Limb (tissue), 2 donors: ENCODE data around the gene SDR39U1.

Experiments
- DNase-seq, 2 donors: peaks; one replicate each; pipeline ENCODE4 v3.0.0-alpha.2; 2016; ENCODE audit errors: extremely low spot score in 2 of 2

Gene SDR39U1

DNA sequence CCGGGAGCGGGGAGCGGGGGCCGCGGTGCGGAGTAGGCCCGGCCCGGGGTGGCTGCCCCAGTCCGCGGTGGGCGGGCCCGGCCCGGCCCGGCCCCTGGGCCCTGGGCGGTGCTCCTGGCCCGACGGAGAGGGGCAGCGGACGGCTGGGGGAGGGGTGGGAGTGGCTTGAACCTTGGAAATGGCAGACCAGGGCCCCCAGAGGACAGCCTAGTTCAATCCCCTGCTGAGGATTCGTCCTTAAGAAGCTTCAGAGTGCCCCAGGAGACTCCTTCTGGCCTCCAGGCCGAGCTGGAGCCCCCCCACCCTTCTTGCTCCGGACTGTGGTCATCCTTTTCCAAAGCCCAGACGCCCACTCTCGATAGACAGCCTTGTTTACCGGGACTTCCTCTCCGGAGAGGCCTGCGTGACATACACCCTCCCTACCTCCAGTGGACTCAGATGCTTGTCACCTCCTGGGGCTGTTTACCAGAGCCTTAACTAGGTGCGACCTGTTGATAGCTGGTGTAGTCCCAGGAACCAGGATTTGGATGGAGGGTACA is 12.4 kb downstream of the SDR39U1 start:
- peak; percentile 72 to 88 for DNase-seq

DNA sequence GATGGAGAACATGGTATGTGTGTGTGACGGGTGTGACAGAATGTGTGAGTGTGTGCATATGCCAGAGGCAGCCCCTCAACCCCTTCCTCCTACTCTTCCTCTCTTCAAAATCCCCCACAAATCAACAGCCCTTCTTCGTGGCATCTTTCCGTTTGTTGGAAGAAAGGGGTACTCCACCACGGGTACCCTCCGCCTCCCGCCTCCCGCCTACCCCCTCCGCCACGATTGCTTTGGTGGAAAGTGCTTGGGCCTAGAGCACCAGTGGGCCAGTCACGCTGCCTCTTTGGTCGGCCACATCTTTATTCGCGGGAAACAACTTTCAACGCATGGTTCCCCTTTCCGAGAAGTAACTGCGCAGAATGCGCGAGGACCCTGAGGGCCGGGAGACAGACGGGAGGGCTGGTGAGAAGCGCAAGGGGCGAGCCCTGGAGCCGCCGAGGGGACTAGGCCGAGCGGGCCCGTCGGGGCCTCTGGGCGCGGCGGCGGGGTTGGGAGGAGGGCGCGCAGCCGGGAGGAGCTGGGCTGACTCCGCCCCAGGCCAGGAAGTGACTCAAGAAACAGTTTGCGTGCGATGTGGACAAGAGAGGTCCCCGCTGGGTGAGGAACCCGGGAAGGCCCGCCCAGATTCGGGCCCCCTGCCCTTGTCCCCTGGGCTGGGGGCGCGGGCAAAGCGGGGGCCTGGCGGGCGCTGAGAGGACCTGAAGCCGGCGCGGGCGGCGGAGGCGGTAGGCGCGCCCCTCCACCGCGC is 13.0 kb downstream of the SDR39U1 start, which contains the start of the genes CBLN3 and KHNYN:
TSS of gene CBLN3 (minus strand) at position 274 of the 748 bp plus-strand sequence. CDS start 614 bp downstream, outside the sequence.
TSS of gene KHNYN (plus strand) at position 560 of the 748 bp plus-strand sequence. CDS start 777 bp downstream, outside the sequence.
- peak; percentile 89 for DNase-seq

DNA sequence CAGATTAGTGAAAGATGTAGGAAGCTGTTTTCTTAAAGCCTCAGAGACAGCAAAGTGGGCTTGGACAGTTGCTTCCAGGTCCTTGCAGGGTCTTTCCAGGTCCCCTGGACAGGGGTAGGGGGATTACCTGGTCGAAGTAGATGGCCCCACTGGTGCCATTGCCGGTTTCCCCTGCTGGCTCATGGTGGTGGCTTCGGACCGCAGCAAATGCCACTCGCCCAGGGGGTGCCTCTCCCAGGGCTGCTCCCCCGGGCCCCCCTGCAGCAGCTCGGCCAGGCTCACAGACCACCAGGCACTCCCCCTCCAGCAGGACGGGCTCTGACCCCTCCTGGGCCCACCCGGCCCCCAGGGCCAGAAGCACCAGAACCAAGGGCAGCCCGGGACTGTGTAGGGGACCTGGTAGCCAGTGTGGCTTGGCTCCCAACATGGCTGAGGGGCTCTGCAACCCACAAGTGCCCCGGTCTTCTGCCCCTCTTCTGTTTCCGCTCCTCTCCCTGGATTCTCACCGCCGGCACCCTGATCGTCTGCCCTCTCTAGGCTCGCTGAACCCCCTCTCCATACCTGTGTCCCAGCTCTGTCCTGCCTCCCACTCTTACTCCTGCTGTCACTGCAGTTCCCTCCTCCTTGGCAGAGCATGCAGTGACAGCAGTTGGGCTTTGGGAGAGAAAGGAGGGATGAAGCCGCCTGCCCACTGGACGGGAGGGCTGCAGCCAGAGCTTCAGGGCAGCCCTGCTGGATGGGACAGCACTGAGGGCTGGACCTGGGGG is 13.8 kb downstream of the SDR39U1 start:
- no peak for DNase-seq

DNA sequence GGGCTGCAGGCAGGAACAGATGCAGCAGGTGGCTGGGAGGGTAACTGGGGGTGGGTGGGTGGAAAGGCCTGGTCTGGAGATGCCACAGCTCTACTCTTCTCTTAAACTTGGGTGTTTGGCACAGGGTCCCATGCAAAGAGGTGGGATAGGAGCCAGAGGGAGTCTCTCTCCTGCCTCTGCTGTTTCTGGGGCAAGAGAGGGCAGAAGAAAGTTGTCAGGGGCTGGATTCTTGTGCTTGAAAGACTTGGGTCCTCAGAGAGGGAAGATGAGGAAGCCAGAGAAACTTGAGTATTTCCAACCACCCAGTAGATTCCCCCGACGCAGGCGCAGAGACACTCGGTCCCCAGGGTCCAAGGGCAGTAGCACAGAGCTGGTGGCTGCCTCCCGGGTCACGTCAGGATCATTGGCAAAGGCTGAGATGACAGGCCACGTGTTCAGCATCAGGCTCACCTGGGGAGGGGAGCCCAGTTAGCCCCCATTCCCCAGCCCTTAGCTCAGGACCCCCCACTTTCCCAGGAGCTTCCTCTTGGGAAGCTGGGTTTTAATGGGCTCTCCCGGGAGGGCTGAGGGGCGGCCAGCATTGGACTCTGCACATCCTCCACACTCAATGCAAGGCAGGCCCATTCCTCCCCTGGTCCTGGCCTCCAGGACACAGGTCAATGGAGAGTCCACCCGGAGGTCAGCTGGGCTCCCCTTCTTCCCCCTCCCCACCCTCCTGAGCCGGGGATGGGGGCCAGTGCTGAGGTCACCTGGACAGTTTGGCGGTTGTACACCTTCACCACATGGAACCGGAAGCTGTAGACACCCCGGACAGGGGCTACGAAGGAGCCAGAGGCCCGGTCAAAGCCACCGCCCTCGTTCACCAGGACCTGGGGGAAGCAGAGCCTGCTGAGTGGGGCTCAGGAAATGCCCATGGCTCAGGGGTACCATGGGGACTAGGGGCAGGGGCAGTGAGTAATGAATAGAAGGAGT is 14.8 kb downstream of the SDR39U1 start:
- DNase-seq: no peak

DNA sequence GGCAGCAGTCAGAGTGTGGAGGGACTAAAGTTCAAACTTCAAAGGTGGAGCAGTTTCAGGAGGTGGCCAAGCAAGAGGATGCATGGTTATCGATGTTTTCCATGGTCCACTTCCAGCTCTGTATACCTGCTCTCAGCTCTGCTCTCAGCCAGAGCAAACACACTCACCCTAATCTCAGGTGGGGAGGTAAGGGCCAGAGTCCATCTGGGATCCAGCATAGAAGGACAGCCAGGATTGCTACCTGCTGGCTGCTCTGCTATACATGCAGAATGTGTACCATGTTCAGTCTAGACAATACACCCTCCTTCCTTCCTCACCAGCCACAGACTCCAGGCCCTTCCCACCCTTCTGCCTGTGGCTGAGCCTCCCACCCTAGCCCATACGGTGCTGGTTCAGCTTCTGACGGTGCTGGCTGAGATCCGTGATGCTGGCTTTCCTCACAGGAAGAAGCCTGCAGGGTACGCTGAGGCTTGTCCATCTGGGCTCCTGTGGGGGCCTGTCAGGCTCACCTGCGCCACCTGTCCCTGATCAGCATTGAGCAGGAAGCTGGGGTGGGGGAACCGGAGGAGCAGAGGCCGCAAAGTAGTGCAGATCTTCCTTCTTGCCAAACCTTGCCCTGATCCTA is 15.6 kb downstream of the SDR39U1 start:
- DNase-seq: no peak

DNA sequence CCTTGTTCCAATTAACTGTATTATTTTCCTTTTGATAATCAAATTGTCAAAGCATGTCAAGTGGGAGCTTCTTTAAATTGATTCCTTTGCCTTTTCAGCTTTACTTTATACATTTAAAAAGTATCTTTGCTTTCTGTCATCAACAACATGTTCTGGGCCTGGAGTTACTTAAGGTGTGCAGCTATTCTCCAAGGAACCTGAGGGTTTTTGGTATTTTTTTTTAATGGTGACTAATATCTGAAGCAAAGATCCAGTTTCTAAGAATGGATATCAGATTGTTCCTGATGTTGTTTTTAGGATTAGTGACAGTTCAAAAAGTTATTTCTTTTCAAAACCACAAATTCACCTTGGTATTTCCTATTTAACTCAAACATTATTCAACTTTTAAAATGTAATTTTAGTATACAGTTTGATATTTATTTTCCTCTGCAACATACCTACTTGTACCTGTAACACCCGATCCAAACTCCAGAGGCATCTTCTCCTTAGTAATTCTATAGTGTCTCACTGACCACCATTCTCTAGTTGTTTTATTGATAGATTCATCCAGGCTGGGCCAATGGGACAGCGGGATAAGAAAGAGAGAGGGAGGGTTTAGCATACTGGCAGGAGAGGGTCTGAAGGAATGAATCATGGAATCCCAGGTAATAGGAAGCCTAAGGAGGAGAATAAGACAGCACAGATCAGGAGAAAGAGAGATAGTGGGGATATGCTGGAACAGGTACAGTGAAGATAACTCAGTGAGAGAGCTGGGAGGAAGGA is 16.2 kb downstream of the SDR39U1 start:
- no peak for DNase-seq

DNA sequence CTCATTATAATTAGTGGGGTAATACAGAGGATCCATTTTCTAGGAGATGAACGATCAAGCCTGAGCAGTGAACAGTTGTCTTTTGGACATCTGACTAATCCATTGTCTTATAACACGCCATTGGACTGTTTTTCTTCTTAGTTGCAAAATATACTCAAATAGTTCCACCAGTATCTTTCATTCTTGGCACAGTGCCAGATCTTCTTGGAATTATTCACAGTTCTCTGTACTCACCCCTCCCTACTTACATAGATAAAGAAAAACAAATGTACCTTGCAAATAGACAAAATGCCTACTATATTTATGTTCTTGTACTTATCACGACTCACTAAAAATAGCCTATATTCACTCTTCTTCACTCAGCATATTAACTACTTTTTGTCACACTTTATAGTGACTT is 16.9 kb downstream of the SDR39U1 start:
- DNase-seq: peak in 1 of 2 donors; percentile 35

DNA sequence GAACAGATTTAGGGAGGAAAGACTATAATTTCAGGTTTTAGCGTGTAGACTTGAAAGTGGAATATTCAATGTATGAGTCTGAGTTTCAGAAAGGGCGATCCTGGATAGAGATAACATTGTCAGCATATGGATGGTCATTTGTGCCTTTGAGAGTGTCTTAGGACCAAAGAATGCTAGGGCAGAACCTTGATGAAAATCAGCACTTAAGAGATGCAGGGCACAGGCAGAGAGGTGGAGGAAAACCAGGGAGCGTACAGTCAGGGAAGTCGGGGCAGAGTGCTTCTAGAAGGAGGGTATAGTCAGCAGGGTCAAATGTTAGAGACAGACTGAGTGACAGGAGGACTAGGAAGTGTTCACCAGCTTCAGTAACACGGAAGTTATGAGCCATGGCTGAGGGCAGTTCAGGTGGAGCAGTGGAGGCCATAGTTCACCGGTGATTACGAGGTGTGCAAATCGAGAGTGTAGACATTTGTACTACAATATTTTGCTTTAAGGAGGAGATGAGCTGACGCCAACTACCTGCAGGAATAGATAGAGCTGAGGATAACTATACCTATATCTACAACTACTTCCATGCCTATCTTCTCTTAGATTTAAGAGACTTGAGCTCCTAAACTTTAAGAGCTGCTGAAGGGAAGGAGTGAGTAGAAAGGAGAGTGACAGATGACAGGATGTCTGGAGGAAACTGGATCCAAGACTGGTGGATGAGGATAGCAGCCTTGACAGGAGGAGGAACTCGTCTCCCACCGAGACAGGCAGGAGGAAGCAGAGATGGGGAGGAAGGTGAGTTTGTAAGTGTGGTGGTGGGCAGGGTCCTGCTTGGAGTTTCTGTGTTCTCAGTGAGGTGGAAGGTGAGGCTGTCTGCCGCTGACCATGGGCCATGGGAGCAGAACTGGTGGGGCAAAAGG is 19.6 kb downstream of the SDR39U1 start:
- DNase-seq: no peak

DNA sequence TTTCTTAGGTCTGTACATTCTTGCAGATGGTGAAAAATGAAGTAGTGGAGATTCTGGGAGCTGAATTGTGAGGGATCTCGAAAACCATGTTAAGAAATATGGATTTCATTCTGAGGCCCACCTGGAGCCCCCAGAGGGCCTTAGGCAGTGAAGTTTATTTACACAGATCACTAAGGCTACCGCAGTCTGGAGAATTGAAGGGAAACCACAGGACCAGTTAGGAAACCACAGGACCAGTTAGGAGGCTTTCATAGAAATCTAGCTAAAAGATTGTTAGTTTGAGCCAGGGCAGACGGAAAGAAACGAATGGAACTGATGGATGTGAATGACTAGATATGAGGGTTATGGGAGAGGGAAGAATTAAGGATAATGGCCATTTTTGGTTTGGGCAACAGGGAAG is 20.3 kb downstream of the SDR39U1 start:
- DNase-seq: no peak

DNA sequence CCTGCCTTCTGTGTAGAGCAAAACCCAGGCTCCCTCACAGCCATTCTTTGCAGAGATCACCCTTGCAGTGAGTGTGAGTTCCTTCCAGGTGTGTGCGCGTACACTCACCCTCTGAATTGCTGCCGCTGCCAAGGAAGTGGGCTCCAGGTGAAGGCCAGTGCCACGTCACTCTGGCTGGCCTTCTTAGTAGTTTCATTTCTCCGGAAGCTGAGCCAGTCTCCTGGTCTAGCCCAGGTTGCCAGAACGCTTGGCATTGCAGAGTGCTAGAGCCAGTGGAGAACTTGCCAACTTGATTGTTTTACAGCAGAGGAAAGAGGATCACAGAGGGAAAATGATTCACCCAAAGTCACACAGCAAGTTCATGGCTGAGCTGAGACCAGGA is 24.1 kb downstream of the SDR39U1 start:
- no peak for DNase-seq

DNA sequence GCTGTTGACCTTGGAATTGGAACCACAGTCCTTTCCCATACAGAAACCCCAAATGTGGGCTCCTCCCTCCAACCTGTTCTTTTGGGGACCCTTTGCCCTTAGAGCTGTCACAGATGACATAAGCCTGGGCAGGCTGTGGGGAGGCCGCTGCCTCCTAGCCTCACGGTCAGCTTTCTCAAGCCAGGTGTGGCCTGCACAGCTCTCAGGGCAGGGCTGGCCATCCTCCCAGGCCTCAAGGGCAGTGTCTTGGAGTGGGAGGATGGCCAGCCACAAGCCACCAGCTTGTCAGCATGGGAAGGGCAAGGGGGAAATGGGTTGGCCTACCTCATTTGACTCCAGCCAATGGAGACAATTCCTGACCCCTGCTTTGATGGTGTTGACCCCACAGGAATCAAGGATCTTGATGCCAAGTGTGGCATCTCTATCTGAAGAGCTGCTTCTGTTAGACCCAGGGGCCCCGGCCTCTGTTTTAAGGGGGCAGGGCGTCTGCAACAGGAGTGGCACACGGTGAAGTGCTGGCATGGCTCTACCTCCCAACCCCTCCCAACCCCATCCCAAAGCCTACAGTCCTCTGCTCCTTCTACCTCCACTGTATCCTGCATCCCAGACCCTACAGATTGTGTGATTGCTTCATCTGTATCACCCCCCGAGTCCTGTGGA is 24.6 kb downstream of the SDR39U1 start:
- DNase-seq: no peak

DNA sequence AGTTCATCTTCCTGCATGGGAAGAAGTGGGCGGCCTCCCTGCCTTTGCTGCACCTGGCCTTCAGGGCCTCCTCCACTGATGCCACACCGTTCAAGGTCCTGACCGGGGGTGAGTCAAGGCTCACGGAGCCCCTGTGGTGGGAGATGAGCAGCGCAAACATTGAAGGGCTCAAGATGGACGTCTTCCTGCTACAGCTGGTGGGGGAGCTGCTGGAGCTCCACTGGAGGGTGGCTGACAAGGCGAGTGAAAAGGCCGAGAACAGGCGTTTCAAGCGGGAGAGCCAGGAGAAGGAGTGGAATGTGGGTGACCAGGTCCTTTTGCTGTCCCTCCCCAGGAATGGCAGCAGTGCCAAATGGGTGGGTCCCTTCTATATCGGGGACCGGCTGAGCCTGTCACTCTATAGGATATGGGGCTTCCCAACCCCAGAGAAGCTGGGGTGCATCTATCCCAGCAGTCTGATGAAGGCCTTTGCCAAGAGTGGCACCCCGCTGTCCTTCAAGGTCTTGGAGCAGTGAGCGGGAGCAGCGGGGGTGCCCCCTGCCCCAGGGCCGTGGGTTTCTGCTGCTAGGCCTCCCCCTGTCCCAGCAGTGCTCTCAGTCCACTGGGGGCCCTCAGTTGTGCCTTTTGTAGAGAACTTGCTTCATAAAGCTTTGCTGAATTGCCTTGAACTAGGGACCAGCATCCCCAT is 25.5 kb downstream of the SDR39U1 start:
- DNase-seq: no peak

DNA sequence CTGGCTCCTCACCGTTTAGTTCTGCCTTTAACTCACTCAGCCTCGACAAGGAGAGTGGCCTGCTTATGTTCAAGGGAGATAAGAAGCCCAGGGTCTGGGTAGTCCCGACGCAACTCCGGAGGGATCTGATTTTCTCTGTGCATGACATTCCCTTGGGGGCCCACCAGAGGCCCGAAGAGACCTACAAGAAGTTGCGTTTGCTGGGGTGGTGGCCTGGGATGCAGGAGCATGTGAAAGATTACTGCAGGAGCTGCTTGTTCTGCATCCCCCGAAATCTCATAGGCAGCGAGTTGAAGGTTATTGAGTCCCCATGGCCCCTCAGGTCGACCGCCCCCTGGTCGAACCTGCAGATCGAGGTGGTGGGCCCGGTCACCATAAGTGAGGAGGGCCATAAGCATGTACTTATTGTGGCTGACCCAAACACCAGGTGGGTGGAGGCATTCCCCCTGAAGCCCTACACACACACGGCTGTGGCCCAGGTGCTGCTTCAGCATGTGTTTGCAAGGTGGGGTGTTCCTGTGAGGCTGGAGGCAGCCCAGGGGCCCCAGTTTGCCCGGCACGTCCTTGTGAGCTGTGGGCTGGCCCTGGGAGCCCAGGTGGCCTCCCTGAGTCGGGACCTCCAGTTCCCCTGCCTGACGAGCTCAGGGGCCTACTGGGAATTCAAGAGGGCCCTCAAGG is 26.2 kb downstream of the SDR39U1 start:
- no peak for DNase-seq

DNA sequence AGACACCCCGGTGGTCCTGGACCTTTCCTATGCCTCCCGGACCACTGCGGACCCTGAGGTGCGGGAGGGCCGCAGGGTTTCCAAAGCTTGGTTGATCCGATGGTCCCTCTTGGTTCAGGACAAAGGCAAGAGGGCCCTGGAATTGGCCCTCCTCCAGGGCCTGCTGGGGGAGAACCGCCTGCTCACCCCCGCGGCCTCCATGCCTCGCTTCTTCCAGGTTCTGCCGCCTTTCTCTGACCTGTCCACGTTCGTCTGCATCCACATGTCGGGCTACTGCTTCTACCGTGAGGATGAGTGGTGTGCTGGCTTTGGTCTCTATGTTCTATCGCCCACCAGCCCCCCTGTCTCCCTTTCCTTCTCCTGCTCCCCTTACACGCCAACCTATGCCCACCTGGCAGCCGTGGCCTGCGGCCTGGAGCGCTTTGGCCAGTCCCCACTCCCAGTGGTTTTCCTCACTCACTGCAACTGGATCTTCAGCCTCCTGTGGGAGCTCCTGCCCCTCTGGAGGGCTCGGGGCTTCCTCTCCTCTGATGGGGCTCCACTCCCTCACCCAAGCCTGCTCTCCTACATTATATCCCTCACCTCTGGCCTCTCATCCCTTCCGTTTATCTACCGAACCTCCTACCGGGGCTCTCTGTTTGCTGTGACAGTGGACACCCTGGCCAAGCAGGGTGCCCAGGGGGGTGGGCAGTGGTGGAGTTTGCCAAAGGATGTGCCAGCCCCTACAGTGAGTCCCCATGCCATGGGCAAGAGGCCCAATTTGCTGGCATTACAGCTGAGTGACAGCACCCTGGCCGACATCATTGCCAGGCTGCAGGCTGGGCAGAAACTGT is 26.9 kb downstream of the SDR39U1 start:
- no peak for DNase-seq

DNA sequence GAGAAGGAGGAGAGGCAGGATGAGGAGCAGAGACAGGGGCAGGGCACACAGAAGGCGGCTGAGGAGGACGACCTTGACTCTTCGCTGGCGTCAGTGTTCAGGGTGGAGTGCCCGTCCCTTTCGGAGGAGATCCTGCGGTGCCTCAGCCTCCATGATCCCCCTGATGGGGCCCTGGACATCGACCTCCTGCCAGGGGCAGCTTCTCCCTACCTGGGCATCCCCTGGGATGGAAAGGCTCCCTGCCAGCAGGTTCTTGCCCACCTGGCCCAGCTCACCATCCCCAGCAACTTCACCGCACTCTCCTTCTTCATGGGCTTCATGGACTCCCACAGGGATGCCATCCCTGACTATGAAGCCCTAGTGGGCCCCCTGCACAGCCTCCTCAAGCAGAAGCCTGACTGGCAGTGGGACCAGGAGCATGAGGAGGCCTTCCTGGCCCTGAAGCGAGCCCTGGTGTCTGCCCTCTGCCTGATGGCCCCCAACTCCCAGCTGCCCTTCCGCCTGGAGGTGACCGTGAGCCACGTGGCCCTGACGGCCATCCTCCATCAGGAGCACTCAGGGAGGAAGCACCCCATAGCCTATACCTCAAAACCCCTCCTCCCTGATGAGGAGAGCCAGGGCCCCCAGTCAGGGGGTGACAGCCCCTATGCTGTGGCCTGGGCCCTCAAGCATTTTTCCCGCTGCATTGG is 27.7 kb downstream of the SDR39U1 start:
- DNase-seq: no peak

DNA sequence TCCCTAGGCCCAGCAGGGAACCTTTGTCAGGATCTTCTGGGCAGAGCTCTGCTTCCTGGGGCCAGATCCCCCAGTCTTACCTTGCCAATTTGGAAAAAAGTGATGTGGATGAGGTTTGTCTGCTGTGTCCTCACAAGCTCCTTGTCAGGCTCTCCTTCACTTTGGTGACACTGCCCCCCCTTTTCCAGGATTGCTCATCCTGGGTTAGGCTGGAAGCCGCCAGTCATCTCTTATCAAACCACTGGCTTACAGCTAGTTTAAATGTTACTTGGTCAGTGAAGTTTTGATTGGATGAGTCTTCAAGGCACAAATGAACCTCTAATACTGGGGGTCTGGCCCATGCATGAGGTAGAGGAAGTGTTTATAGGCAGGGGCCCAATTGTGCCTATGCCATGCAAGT is 28.5 kb downstream of the SDR39U1 start:
- DNase-seq: no peak
